HepG2 (cell line): ENCODE measurements around the gene MBL2. TPM values are rescaled to one million over a fixed set of nuclear protein-coding genes. Genes with fewer than 3 reads are reported as not detected.

ENCODE experiments used
- IKZF5 ChIP-seq: IDR thresholded peaks from 2 replicates; pipeline ENCODE4 v1.6.1; 2018; ENCODE audit warnings: missing genetic modification reagents, mild to moderate bottlenecking, missing compliant biosample characterization
- KDM6A ChIP-seq: IDR thresholded peaks from 2 replicates; pipeline ENCODE4 v1.6.1; 2016; ENCODE audit warnings: low read depth
- KLF11 ChIP-seq: IDR thresholded peaks from 2 replicates; pipeline ENCODE4 v1.6.1; 2016; ENCODE audit warnings: missing compliant biosample characterization
- PREB ChIP-seq: sonication (generic); formaldehyde crosslinking; IDR thresholded peaks from 2 replicates; pipeline ENCODE4 v1.4.0; 2020; ENCODE audit warnings: missing genetic modification reagents
- REPIN1 ChIP-seq: sonication (generic); formaldehyde crosslinking; IDR thresholded peaks from 2 replicates; pipeline ENCODE4 v1.8.0; 2022; ENCODE audit warnings: missing genetic modification reagents, low read depth, mild to moderate bottlenecking, borderline replicate concordance
- RXRA ChIP-seq: sonication (generic); formaldehyde crosslinking; IDR thresholded peaks from 2 replicates; pipeline ENCODE4 v1.5.1; 2020; ENCODE audit warnings: missing genetic modification reagents
- RXRB ChIP-seq: IDR thresholded peaks from 2 replicates; pipeline ENCODE4 v1.6.1; 2016; ENCODE audit warnings: borderline replicate concordance, missing genetic modification reagents, missing compliant biosample characterization
- SMC3 ChIP-seq: IDR thresholded peaks from 2 replicates; pipeline ENCODE4 v1.6.1; 2011; ENCODE audit warnings: low read length, improper control_type of control experiment
- TSC22D2 ChIP-seq: sonication (generic); formaldehyde crosslinking; IDR thresholded peaks from 2 replicates; pipeline ENCODE4 v1.5.1; 2020; ENCODE audit warnings: missing genetic modification reagents, mild to moderate bottlenecking, borderline replicate concordance
- ZBED4 ChIP-seq: sonication (generic); formaldehyde crosslinking; IDR thresholded peaks from 2 replicates; pipeline ENCODE4 v1.4.0; 2020; ENCODE audit warnings: missing genetic modification reagents, borderline replicate concordance
- ZBTB3 ChIP-seq: sonication (generic); formaldehyde crosslinking; IDR thresholded peaks from 2 replicates; pipeline ENCODE4 v1.4.0; 2020; ENCODE audit warnings: low read depth, mild to moderate bottlenecking, moderate library complexity, missing genetic modification reagents, borderline replicate concordance
- ZGPAT ChIP-seq: IDR thresholded peaks from 2 replicates; pipeline ENCODE4 v1.6.1; 2016; ENCODE audit warnings: mild to moderate bottlenecking
- ZMYM3 ChIP-seq: sonication (generic); formaldehyde crosslinking; IDR thresholded peaks from 2 replicates; pipeline ENCODE4 v1.5.1; 2020; ENCODE audit warnings: mild to moderate bottlenecking, missing genetic modification reagents
- ZNF205 ChIP-seq: IDR thresholded peaks from 2 replicates; pipeline ENCODE4 v1.6.1; 2018; ENCODE audit warnings: missing biosample characterization, missing genetic modification reagents
- ZNF280D ChIP-seq: sonication (generic); formaldehyde crosslinking; IDR thresholded peaks from 2 replicates; pipeline ENCODE4 v1.5.1; 2020; ENCODE audit warnings: mild to moderate bottlenecking, missing genetic modification reagents
- ZNF33B ChIP-seq: sonication (generic); formaldehyde crosslinking; IDR thresholded peaks from 2 replicates; pipeline ENCODE4 v1.5.1; 2020; ENCODE audit warnings: mild to moderate bottlenecking, missing genetic modification reagents
- ZNF414 ChIP-seq: sonication (generic); formaldehyde crosslinking; IDR thresholded peaks from 2 replicates; pipeline ENCODE4 v1.5.0; 2020; ENCODE audit warnings: missing genetic modification reagents
- ZNF792 ChIP-seq: IDR thresholded peaks from 2 replicates; pipeline ENCODE4 v1.6.1; 2016
- ZSCAN9 ChIP-seq: IDR thresholded peaks from 2 replicates; pipeline ENCODE4 v1.6.1; 2016; ENCODE audit warnings: borderline replicate concordance
- polyA plus RNA-seq, 8 experiments: library from polyadenylated mRNA; depleted of rRNA in 3 of 8; stranded (reverse) in 7 of 8; unstranded in 1 of 8; fragments of >200 nt; fragmentation: Illumina TruSeq in 4 of 8; extraction: Trizol in 4 of 8; gene quantifications; 2 replicates each; pipeline versions ENCODE4 v1.2.1 to v1.2.3, GENCODE V29; 2011 to 2016; ENCODE audit warnings: low read depth in 4 of 8, missing spikeins in 1 of 8, mixed read lengths in 1 of 8; ENCODE audit not compliant: insufficient read depth in 1 of 8
- total RNA-seq, 5 experiments: library from RNA; depleted of rRNA; stranded (reverse); fragments of >200 nt; fragmentation: Illumina TruSeq; extraction: Trizol; gene quantifications; 2 replicates each; pipeline ENCODE4 v1.2.3, GENCODE V29; 2016; ENCODE audit warnings: low read depth in 1 of 5

MBL2 gene
- total and polyA plus RNA-seq, 2 of the 13 experiments (the other 11 are each of a cell fraction or from before 2014, with no cell fraction given): 9.6 to 16.2 TPM

GRCh38 chr10:52776471-52776903 lies 3.9 kb upstream of the MBL2 start (continued):
- TF ChIP-seq ZBED4 (no peak; the same call in 1 of the 2 replicates), KLF11 (CRISPR knock-in tag) (peak; percentile 44; the same call in 1 of the 2 replicates), ZNF414 (CRISPR knock-in tag) (no peak), ZNF280D (CRISPR knock-in tag) (peak; percentile 77; the same call in 1 of the 2 replicates), ZGPAT (CRISPR knock-in tag) (peak; percentile 80), ZNF792 (CRISPR knock-in tag) (peak; percentile 26; the same call in 1 of the 2 replicates), SMC3 (peak; percentile 8; the same call in 1 of the 2 replicates), ZBTB3 (0 out of 2 replicates have a peak, but pooled peaks have one; percentile 23), TSC22D2 (CRISPR knock-in tag) (no peak), ZNF33B (no peak), REPIN1 (CRISPR knock-in tag) (0 out of 2 replicates have a peak, but pooled peaks have one; percentile 12), ZNF205 (CRISPR knock-in tag) (no peak), KDM6A (CRISPR knock-in tag) (0 out of 2 replicates have a peak, but pooled peaks have one; percentile 31), ZMYM3 (peak; percentile 76), RXRA (peak; percentile 68; the same call in 1 of the 2 replicates), PREB (no peak), IKZF5 (CRISPR knock-in tag) (peak; percentile 75; the same call in 1 of the 2 replicates), ZSCAN9 (0 out of 2 replicates have a peak, but pooled peaks have one; percentile 61), RXRB (CRISPR knock-in tag) (peak; percentile 86)
